Stimulated activated CD8-positive, alpha-beta memory T cell treated with anti-CD3 and anti-CD28 coated beads, Interleukin-4, amount 100 ng/mL, for 1 hour (primary cell): Measurements from ENCODE around the gene PKNOX2.

ENCODE experiments used
- DNase-seq, 2 donors: peaks; one replicate each; pipeline ENCODE4 v3.0.0-alpha.2; 2020; ENCODE audit warnings: low read depth in 2 of 2, low spot score in 1 of 2

PKNOX2 gene

GRCh38 chr11:125376117-125376516 is 211.6 kb downstream of the PKNOX2 start:
- no peak for DNase-seq

GRCh38 chr11:125376856-125377255 is 212.3 kb downstream of the PKNOX2 start:
- DNase-seq: no peak

- DNase-seq: no peak
These were observed 213.5 kb downstream of the PKNOX2 start for GRCh38 chr11:125378083-125378482.

- no peak for DNase-seq
These were observed 214.0 kb downstream of the PKNOX2 start for GRCh38 chr11:125378571-125378970.

DNA sequence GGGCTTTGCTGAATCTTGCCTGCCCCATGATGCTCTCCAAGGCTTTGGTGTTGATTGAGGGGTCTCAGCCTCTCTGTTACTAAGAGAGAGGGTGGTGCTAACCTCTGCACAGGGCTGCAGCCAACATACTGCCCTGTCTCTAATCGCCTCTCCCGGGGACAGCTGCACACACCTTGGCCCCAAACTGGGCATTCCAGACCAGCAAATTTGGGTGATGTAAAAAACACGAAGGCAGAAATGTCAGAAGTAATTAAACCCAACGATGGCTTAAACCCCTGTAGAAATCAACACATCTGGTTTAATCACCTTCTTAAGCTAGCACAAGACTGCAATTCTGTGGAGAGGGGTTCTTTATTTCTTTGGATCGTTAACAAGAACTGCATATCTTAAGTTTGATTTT is 215.0 kb downstream of the PKNOX2 start:
- no peak for DNase-seq

- no peak for DNase-seq
These were observed 215.4 kb downstream of the PKNOX2 start for GRCh38 chr11:125379981-125380380.

- no peak for DNase-seq
These were observed 216.3 kb downstream of the PKNOX2 start for GRCh38 chr11:125380756-125381445.

- no peak for DNase-seq
These were observed 217.0 kb downstream of the PKNOX2 start for GRCh38 chr11:125381499-125382044.

GRCh38 chr11:125382314-125382791 is 217.8 kb downstream of the PKNOX2 start:
- no peak for DNase-seq

DNA sequence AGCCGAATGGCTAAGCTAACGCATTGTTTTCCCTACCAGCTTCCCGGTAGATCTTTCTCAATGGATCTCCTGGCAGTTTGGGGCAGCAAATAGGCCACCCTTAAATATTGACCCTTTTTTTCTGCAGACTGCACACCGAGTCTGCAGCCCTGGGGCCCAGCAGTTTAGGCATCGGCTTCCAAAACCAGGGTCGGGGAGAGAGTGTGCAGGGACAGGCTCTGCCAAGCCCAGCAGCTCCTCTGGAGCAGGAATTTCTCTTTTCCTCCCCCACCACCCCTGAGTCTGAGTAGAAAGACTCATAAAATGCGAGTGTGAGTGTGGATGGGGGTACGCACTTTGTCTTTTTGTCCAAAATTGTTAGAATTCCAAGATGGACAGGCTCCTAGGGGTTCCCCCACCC is 218.3 kb downstream of the PKNOX2 start:
- no peak for DNase-seq

GRCh38 chr11:125384825-125385224 is 220.3 kb downstream of the PKNOX2 start:
- DNase-seq: no peak

DNA sequence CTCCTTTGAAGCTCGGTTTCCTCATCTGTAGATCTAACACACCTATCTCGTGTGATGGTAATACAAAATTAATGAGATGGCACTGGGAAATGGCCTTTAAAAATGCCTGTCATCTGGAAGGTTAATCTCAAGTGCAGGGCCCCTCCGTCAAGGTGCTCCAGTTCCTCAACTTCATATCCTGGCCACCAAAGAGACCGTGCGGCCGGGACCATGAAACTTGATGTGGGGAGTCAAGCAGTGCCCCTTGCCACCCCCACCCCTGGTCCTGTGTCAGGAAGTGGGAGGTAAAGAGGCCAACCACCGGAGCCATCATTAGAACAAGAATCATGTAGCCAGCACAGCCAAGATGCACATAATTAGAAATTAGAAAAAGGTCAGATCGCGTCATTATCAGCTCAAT is 223.3 kb downstream of the PKNOX2 start:
- no peak for DNase-seq

DNA sequence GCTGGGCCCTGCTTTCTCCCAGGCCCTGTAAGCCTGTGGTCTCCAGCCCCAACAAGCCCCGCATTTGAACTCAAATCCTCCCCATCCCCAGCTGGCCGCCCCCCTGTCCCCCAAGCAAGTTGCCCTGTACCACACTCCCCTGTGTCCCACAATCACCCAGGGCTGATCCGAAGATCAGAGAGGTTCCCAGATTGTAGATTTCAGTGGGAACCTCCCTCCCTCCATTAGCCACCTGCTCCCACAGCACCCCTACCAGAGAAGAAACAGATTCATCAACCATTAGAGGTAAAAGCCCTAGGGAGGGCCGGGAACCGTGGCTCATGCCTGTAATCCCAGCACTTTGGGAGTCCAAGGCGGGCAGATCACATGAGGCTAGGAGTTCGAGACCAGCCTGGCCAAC is 224.1 kb downstream of the PKNOX2 start:
- no peak for DNase-seq

GRCh38 chr11:125389339-125390166 is 225.0 kb downstream of the PKNOX2 start:
- DNase-seq: no peak

- DNase-seq: no peak
These were observed 226.4 kb downstream of the PKNOX2 start for GRCh38 chr11:125390946-125391345.

DNA sequence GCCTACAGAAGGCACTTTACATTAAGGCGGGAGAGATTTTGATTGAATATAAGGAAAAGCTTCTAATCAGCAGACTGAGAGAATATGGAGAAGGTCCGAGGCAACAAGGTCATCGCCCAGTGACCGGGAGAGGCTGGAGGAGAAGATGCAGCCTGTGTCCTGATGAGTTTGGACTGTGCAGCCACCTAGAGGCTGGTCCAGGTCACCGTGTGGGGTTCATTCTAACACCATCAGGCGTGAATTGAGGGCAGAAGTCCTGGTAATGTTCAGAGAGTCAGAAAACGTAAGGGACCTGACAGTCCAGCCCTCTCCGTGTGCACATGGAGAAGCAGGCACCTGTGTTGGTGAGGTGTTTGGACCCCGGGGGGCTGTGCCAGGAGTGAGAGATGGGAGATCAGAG is 228.8 kb downstream of the PKNOX2 start:
- DNase-seq: no peak

DNA sequence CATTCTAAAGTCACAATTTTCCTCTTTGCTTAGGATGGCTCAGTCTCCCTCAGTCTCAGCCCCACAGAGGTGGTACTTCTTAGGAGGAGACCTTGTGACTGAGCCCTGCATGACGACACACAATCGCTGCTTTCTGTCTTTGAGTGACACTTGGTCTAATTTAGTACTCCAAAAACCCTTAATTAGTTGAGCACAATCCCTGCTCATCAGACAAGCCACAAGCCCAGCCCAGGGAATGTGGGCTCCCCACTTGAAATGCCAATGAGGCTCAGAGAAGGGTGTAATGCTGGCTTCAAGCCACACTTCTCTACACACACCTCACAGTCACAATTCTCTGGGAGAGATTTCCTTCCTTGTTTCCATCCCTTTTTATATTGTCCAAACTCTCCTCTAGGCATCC is 229.7 kb downstream of the PKNOX2 start:
- DNase-seq: no peak

DNA sequence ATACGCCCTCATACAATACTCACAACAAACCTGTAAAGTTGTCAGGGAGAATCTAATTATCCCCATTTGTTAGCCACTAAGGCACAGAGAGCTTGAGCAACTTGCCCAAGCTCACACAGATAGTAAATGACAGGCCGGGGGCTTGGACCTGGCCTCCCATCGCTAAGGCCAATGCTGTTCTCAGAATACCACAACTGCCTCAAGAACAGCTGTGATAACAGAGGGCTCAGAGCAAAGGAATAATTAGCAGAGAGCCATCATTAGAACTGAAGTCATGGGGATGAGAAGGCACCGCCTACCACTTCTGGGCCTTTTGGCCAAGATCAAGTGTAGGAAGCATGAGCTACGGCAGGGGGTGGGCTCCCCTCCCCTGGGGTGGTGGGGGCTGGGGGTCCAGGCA is 232.9 kb downstream of the PKNOX2 start:
- DNase-seq: no peak

DNA sequence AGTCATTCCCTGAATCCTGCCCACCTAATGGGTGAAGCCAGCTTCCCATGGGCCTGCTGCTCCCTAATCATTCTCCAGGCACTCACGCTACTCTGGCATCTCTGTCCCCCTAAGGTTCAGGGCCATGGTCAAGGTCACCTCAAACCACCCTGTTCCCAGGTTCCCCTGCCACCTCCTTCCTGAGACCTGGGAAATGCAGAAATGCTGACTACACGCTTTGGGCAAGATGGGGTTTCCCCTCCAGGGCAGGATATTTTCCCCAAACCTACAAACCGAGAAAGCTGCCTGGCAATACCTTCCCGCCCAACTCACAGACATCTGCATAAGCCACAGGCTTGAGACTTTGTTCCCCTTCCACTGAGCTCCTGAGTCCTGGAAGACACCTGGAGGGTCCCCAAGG is 233.9 kb downstream of the PKNOX2 start:
- no peak for DNase-seq

DNA sequence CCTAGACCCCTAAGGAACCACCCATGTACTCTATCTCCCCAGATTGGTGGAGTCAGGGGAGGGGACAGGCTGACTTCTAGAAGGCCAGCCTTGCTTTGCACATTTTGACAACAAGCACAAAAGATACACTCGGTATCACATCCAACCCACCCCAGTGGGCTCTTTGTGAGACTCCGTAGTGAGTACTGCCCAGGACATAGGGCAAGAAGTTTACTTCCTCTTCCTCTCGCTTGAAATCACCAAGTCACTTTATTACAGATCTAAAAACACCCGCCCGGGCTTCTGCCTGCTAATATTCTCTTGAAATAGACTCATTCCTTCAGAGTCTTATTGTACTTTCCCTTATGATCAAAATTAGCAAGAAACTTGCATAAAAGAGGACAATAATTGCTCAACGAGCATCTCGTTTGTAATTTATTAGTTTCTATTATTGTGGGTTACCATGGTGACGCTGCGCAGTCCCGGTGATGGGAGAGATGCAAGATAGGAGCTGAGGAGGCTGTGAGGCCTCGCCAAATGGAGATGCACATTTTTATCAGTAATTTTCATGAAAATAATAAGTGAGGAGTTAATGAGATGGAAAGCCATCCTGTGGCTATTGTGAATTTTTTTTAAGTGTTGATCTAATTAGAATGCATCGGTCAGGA is 234.6 kb downstream of the PKNOX2 start:
- no peak for DNase-seq

DNA sequence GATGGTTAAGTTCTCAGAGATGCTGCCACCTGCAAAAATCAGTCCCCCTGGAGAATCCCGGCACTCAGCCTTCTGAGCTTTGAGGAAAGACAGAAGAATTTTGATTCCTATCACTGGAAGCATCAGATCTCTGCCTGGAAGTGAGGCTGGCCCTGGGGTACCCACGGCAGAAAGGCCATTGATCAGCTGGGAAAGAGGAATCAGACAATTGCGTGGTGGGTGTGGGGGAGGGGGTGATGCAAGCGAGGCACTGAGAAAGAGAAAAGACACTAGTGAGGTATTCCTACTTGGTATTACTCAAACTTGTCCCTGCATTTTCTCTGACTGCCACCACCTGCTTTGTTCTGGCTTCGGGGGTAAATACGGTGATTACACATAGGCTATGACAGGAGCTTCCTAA is 235.4 kb downstream of the PKNOX2 start:
- DNase-seq: no peak

DNA sequence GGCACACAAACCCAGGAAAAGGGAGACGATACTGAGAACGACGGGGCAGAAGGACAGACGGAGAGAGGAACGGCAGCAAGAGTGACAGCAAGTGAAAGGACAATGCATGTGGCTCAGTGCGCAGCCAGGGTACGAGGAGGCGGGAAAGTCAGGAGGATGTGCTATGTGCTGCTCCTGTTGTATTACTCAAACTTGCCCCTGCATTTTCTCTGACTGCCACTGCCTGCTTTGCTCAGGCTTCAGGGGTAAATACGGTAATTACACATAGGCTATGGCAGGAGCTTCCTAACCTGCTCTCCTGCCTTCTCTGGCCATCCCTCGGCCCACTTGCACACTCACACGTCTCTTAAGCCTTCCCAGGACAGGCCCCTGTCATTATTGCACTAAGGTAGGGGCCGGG is 236.7 kb downstream of the PKNOX2 start:
- DNase-seq: no peak
